BE2C (cell line): ENCODE data around the gene TRIM39.

Source experiments
- DNase-seq: peaks from one replicate; pipeline ENCODE4 v3.0.0-alpha.2; 2020
- H3K27me3 ChIP-seq: fragments of 250-450 bp; sonication (Bioruptor Pico); 2 replicates; pipeline ENCODE4 v1.5.1; 2020; ENCODE audit warnings: mild to moderate bottlenecking
- H3K36me3 ChIP-seq: fragments of 250-450 bp; sonication (Bioruptor Pico); 2 replicates; pipeline ENCODE4 v1.5.1; 2020; ENCODE audit warnings: mild to moderate bottlenecking
- H3K4me1 ChIP-seq: fragments of 250-450 bp; sonication (Bioruptor Pico); 2 replicates; pipeline ENCODE4 v1.5.1; 2020
- H3K4me3 ChIP-seq: 2 replicates; pipeline ENCODE4 v1.5.1; 2011; ENCODE audit warnings: low read depth, low read length
- H3K9me3 ChIP-seq: fragments of 250-450 bp; sonication (Bioruptor Pico); 2 replicates; pipeline ENCODE4 v1.5.1; 2020
- TF ChIP-seq, protein P1 (sequence below): IDR thresholded peaks from 2 replicates; pipeline ENCODE4 v1.5.1; 2012; ENCODE audit warnings: mild to moderate bottlenecking, low read depth, low read length

TRIM39 gene

DNA sequence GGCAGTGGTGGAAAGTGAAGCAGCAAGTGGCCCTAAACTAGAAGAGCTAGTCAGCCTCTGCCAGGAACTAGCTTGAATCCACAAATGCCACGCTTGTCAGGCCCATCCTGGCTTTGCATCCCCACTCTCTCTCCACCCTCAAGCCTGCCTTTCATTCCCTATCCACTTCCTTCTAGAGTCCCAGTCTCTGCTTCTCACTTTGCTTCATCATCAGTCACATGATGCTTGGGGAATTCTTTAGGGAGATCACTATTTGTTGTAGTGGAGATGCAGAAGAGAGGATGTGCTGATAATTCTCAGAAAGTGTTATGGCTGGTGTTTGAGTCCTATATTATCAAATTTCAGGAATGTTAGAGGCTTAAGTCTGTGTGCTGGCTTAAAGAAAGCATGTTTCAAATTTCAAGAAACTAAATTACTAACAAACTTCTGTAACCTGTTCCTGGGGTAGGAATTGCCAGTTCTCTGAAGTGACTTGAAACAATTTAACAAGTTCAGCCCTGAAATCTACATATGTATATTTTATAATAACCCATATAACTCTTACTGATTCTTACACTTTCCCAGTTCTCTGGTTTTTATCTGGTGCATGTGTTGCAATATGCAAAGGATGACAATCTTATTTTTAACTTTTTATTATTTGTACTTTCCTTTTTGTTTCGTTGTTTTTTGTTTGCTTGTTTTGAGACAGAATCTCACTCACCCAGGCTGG lies 7.5 kb downstream of the TRIM39 start:
- H3K9me3 ChIP-seq = no peaks in the 10 kb centered on the region
- no peaks in the 10 kb centered on the region for H3K4me1 ChIP-seq
- no peak overlapping the region for H3K4me3 ChIP-seq
- no peak for DNase-seq
- TF ChIP-seq, protein P1, sequence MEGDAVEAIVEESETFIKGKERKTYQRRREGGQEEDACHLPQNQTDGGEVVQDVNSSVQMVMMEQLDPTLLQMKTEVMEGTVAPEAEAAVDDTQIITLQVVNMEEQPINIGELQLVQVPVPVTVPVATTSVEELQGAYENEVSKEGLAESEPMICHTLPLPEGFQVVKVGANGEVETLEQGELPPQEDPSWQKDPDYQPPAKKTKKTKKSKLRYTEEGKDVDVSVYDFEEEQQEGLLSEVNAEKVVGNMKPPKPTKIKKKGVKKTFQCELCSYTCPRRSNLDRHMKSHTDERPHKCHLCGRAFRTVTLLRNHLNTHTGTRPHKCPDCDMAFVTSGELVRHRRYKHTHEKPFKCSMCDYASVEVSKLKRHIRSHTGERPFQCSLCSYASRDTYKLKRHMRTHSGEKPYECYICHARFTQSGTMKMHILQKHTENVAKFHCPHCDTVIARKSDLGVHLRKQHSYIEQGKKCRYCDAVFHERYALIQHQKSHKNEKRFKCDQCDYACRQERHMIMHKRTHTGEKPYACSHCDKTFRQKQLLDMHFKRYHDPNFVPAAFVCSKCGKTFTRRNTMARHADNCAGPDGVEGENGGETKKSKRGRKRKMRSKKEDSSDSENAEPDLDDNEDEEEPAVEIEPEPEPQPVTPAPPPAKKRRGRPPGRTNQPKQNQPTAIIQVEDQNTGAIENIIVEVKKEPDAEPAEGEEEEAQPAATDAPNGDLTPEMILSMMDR = no peak
- peaks cover 31% of the 10 kb centered on the region for H3K36me3 ChIP-seq
- H3K27me3 ChIP-seq = no peaks in the 10 kb centered on the region

DNA sequence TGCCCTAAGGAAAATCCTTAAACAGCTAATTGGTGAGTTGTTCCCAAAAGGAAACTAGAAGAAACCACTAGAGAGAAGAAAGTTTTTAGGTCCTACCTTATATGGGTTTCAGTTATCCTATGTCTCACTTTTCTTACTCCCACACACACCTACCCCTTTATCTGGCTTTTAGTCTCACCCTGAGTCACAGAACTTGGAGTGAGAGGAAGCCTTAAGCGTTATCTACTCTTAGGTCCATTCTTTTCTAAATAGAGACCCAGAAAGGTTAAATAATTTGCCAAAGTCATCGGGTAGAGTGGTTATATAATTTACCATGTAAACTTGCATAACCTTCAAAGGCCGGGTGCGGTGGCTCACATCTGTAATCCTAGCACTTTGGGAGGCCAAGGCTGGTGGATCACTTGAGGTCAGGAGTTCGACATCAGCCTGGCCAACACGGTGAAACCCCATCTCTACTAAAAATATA lies 13.9 kb downstream of the TRIM39 start:
- no peak for DNase-seq
- H3K27me3 ChIP-seq = no peaks in the 10 kb centered on the region
- no peaks in the 10 kb centered on the region for H3K4me1 ChIP-seq
- H3K9me3 ChIP-seq = no peaks in the 10 kb centered on the region
- peaks cover 26% of the 10 kb centered on the region for H3K36me3 ChIP-seq
- TF ChIP-seq, protein P1 = no peak
- H3K4me3 ChIP-seq = no peak overlapping the region

DNA sequence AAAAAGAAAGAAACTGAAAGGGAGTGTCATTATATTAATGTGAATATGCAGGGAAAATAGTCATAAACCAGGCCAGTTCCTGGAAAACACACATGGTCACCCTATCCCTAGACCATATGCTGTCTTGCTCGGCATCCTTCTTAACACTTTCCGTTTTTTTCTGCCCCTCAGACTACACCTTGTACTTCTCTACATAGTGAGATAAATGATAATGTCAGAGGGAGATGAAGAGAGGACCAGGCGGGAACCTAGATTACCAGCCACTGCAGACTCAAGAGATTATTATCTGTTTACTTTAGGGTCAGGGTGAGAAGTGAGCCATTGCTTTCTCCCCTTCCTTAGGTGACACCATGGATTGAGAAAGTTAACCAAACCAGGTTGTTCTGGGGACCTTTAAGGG lies 14.5 kb downstream of the TRIM39 start:
- TF ChIP-seq, protein P1 = no peak
- Histone ChIP-seq H3K27me3 (no peaks in the 10 kb centered on the region), H3K4me1 (no peaks in the 10 kb centered on the region), H3K36me3 (peaks cover 20% of the 10 kb centered on the region), H3K9me3 (no peaks in the 10 kb centered on the region), H3K4me3 (no peak overlapping the region)
- no peak for DNase-seq

DNA sequence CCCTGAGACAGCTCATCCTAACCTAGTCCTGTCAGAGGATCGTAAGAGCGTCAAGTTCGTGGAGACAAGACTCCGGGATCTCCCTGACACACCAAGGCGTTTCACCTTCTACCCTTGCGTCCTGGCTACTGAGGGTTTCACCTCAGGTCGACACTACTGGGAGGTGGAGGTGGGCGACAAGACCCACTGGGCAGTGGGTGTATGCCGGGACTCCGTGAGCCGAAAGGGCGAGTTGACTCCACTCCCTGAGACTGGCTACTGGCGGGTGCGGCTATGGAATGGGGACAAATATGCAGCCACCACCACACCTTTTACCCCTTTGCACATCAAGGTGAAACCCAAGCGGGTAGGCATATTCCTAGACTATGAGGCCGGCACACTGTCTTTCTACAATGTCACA lies 15.0 kb downstream of the TRIM39 start:
- no peak for DNase-seq
- peaks cover 22% of the 10 kb centered on the region for H3K36me3 ChIP-seq
- no peak overlapping the region for H3K4me3 ChIP-seq
- no peaks in the 10 kb centered on the region for H3K27me3 ChIP-seq
- TF ChIP-seq, protein P1 = no peak
- H3K9me3 ChIP-seq = no peaks in the 10 kb centered on the region
- H3K4me1 ChIP-seq = no peaks in the 10 kb centered on the region

DNA sequence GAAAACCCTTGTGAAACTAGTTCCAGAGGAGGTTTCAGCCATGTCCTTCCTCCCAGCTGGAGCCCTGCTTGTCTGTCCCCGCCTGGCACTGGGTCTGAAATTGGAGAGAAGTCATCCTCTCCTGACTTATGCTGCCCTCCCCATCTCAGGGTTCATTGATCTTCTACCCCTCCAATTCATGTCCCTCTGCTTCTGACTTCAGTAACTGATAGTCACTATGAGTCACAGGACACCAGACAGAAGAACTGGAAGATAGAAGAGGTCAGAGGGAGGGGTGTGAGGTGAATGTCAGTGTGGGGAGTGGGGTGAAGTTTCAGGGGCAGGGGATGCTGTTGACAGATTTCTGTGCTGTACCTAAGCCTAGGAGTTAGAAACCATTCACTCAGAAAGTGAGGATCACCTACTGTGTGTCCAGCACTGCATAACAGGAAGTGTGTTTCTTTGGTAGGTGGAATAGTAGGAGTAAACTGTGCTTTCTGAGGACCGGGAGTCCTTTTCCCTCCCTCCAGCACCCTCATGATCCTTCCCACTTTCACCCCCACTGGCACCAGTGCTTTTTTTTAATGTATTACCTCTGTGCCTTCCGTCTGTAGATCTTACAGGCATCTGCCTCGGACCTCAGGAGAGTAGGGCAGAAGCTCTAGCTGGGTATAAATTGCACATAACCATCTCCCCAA lies 17.6 kb downstream of the TRIM39 start:
- H3K9me3 ChIP-seq = no peaks in the 10 kb centered on the region
- peaks cover 15% of the 10 kb centered on the region for H3K36me3 ChIP-seq
- no peaks in the 10 kb centered on the region for H3K27me3 ChIP-seq
- no peak for DNase-seq
- H3K4me3 ChIP-seq = peak overlapping the region; percentile 82
- no peaks in the 10 kb centered on the region for H3K4me1 ChIP-seq
- TF ChIP-seq, protein P1 = no peak
